ENCODE data around the gene NAA10.

DNA sequence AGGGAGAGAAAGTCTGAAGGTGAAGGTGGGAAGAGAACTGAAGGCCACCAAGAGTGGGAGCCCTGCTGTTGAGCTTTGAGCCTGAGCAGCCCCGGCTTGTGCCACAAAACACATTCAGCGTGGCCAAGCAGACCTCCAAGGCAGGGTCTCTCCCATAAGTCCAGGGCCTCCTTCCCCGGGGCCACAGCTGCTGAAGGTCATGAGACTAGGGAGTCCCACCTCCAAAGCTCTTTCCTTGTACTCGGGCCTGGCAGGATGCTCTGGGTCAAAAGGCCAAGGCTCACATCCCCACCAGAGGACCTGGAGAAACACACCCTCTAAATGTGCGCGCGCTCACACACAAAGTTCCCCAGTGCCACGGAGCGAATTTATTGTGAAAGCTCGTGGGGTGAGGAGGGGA lies 5.3 kb downstream of the NAA10 start:
- TF ChIP-seq, protein P1, sequence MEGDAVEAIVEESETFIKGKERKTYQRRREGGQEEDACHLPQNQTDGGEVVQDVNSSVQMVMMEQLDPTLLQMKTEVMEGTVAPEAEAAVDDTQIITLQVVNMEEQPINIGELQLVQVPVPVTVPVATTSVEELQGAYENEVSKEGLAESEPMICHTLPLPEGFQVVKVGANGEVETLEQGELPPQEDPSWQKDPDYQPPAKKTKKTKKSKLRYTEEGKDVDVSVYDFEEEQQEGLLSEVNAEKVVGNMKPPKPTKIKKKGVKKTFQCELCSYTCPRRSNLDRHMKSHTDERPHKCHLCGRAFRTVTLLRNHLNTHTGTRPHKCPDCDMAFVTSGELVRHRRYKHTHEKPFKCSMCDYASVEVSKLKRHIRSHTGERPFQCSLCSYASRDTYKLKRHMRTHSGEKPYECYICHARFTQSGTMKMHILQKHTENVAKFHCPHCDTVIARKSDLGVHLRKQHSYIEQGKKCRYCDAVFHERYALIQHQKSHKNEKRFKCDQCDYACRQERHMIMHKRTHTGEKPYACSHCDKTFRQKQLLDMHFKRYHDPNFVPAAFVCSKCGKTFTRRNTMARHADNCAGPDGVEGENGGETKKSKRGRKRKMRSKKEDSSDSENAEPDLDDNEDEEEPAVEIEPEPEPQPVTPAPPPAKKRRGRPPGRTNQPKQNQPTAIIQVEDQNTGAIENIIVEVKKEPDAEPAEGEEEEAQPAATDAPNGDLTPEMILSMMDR (IDR thresholded peaks at IDR 0.05): no peak
- no peak for TF ChIP-seq POLR2A (IDR thresholded peaks at IDR 0.05)
